Measurements from ENCODE around the gene SLBP.

SLBP gene

DNA sequence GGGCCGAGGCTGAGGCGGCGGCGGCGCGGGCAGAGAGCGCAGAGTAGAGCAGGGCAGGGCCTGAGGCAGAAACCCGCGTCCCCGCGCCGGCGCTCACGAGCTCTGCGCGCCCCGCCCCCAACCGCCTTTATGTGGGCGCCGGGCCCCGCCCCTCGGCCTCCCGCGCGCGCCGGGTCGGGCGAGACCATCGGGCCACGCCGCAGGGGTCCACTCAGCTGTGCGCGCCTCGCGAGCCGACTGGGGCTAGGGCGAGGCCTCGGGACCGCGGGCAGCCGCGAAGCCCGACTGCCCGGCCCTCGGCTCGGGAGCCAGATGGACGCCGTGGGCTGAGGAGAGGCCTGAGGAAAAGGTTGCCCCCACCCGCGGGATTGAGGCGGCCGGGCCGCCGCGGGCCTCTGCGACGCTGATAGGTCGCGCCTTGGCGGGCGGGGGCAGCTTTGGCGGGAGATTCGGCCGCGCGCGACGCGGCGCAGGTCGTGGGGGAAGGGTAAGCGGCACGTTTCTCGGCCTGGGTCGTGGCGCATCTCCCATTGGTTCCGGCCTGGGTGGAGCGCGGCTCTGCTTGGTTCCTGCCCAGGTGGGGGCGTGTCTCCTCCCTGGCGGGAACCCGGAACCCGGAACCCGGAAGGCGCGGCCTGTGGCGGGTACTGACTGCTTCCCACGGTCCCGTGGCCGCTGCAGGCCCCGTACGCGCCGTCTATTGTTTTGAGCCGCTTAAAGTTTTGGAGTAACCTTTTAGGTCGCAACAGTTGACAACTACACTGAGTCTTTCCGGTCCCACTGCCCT is at the start of gene SLBP:
SLBP (minus strand) TSS at position 104 of the 787 bp plus-strand sequence. CDS start 131 bp downstream, outside the sequence.
- DNase-seq = peak; percentile 96

- DNase-seq = no peak
Measured at GRCh38 chr4:1761130-1761689, 49.1 kb upstream of the SLBP start.

- no peak for DNase-seq
Measured at GRCh38 chr4:1760521-1761071, 48.5 kb upstream of the SLBP start.

DNA sequence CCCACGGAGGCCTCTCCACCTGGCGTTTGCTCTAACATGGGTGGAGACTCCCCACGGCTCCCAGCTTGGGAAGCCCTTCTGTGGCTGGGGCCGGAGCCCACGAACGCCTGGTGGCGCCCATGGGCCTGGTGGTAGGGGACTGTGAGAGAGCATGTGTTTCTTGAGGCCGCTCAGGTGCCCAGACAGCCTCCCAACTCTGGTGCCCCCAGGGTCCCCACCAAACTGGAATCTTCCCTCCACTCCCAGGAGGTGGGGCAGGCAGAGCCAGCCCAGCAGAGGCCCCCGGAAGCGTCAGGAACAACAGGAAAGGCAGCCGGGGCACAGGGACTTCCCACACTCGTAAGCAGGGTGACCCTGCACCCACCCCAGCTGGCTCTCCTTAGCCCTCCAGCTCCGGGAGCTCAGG is 47.7 kb upstream of the SLBP start:
- DNase-seq = no peak

DNA sequence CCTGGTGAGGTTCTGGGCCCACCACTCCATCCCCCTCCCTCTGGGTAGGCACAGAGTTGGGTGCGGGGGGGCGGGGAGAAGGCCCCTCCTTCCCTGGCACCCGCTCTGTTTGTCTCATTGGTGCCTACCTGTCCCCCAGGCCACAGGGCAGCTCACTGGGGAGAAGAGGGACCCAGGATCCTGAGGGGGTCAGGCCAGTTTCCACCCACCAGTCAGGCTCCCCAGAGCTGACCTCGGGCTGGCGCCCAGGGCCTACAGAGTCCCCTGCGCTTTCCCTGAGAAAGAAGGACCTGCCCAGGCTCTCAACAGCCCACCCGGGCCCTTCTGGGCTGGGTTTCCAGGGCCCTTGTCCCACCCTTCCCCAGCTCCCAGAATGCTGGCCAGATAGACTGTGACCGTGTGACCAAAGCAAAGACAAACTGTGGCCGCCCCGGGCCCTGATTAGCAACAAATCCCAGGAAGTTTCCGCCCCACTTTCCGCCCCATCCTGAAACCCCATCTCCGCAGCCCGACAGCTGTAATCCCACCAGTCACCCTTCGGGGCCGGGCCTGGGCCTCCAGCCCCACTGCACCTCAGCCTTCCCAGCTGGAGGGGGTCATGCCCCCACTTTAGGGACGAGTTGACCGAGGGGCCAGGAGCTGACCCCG is 47.2 kb upstream of the SLBP start:
- DNase-seq = no peak

GRCh38 chr4:1758306-1759121 is 46.4 kb upstream of the SLBP start:
- DNase-seq = no peak

DNA sequence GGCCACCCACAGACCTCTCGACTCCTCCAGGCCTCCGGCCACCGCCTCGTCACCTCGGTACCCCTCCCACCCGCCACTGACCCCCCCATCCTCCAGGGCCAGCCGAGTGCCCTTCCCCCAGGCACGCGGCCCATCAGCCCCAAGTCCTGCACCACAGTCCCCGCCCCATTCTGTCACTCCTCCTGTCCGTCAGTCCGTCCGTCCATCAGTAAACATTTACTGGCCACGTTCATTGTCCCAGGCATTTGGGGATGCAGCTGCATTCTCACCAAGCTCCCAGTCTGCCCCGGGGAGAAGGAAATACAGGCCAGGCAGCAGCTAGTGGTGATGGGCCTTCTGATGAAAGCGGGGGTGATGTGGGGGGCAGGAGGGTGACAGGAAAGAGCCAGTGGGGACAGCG is 45.7 kb upstream of the SLBP start:
- no peak for DNase-seq

GRCh38 chr4:1756893-1757779 is 45.0 kb upstream of the SLBP start:
- DNase-seq = no peak

DNA sequence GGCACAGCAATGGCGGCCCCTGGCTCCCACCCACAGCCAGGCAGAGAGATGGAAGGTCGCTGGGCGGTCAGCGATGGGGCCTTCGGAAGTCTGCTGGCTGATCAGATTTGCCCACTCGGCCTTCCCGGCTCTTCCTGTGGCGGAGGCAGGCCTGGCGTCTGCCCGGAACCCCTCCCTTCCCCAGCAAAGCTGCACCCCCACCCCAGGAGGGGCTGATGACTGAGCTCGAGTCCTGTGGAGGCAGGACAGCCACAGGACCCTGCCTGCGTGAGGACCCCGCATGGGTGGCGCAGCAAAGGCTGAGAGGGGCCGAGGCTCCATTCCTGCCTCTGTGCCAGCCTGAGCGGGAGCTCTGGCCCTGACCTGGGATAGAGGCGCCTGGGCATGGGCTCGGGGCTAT is 44.0 kb upstream of the SLBP start:
- DNase-seq = no peak

- DNase-seq = no peak
Measured at GRCh38 chr4:1755297-1755696, 43.2 kb upstream of the SLBP start.

- DNase-seq = no peak
Measured at GRCh38 chr4:1754336-1754735, 42.2 kb upstream of the SLBP start.

DNA sequence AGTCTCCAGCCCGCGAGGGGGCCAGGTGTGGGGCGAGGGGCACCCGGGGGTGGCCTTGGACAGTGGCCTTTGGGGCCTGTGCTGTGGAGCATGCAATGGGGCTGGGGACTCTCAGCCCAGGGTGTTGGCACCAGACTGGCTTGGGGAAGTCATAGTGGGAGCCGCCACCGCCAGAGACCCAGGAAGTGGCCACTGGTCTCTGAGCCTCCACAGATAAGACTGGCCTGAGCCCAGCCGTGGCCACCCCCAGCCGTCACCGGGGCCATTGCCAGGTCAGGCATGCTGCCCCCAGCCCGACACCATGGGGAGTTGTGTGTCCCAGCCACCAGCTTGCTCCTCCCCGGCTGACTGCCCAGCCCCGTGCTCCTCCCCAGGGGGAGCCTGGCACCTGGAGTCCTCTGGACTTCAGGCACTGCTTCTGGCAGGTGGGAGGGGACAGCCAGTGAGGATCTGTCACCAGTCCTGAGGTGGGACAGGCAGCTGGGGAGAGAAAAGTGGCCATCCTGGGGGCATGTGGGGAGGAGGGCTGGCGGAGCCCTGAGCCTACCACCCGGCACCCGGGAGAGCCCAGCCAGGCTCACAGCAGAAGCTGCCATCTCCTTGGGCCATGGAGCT is 41.7 kb upstream of the SLBP start:
- DNase-seq = no peak

GRCh38 chr4:1753294-1753696 is 41.2 kb upstream of the SLBP start:
- DNase-seq = no peak

DNA sequence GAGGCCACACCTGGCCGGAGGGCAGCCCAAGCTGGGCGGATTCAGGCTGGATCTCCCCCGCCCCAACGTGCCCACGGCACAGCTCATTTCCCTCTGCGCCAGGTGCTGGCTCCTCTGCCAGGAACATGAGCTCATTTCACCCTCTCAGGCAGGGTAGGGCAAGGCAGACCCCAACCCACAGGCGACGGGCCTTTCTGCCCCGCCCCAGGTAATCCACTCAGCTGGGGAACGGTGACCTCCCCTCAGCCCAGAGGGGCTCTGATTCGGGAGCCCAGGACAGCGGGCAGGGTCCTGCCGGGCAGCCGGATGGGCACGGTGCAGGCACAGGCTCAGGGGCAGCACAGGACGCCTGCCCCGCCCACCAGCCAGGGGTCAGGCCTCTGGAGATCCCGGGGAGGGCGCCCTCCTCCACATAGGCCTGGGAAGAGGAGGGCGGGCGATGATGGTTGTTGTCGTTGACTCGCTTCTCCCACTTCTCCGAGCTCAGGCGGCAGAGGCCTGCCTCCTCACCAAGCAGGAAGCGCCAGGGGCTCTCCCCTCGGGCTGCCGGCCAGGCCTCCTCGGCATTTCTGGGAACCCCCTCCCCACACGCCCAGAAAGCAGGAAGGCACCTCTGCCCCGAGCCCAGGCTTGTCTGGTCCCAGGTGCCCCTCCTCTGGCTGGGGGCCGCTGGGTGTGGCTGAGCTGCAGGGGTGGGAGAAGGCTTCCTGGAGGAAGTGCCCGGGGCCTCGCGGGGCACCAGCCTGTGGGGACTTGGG is 40.3 kb upstream of the SLBP start:
- no peak for DNase-seq

GRCh38 chr4:1751919-1752283 is 39.8 kb upstream of the SLBP start:
- no peak for DNase-seq

GRCh38 chr4:1751155-1751918 is 39.2 kb upstream of the SLBP start:
- DNase-seq = no peak

DNA sequence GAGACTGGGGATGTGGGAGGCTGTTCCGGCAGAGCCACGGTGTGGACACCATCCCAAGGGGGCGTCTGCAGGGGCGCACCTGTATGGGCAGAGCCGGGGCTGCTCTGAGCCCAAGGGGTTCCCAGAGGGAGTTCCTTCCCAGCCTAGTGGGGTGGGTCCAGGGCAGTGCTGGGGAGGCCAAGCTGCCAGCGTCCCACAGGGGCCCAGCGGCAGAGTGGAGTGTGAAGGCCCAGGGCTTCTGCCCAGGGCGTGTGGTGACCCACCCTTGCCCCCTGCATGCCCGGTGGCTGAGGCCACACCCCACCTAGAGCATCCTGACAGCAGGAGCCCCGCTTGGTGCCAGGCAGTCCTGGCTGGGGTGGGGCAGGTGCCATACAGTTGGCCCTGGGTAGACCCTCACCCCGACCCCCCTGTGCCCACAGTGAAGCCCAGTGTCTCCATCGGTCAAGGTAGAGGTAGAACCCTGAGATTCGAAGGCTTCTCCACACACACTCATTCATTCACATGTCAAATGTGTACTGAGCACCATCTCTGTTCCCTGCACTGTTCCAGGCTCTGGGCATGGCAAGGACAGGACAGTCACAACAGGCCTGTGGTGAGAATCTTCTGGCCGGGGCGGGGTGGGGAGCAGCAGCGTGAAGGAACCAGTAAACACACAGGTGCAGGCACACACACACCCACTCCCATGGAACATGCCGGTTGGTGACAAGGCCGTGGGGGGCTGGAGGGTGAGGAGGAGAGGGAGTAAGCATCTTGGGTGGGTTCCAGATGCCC is 38.4 kb upstream of the SLBP start:
- no peak for DNase-seq

DNA sequence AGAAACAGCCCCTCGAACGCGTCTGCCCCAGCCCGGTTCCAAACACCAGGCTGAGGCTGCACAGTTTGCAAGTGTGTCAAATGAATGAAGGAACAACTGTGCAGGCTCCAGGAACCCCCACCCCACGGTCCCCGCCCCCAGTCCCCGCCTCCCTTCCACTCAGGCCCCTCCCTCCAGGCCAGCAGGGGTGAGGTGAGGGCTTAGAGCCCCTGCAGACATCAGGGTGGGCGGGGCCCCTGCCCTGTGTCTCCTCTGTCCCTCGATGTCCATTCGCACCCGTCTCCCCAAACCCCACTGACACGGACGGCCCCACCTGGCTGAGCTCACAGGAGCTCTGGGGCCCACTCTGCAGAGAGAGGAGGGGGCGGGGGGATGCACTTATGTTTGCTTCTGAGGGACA is 37.7 kb upstream of the SLBP start:
- no peak for DNase-seq

GRCh38 chr4:1749370-1749769 is 37.3 kb upstream of the SLBP start:
- no peak for DNase-seq
